Heart right ventricle (tissue), 16 donors: ENCODE data around the gene ZSWIM7. TPM values are rescaled to one million over a fixed set of nuclear protein-coding genes. Genes with fewer than 3 reads are reported as not detected.

Experiments used
- ATAC-seq, 8 donors: fragments of 200-7000 bp; cut with Tn5 transposase; one replicate each; pipeline ENCODE4 v1.9.1; 2020; ENCODE audit warnings: mild to moderate bottlenecking in 8 of 8, moderate library complexity in 8 of 8, moderate number of reproducible peaks in 1 of 8
- DNase-seq, 2 donors: peaks; one replicate each; pipeline ENCODE4 v3.0.0-alpha.2; 2020
- H3K27ac ChIP-seq, 10 donors: fragments of 200-600 bp; sonication (generic) in 2 of 10; one replicate each; pipeline versions ENCODE4 v1.5.0 to v1.8.0; 2020 to 2022; ENCODE audit warnings: mild to moderate bottlenecking in 3 of 10
- H3K27me3 ChIP-seq, 7 donors: fragments of 200-600 bp; one replicate each; pipeline ENCODE4 v1.8.0; 2021 to 2022; ENCODE audit warnings: mild to moderate bottlenecking in 2 of 7
- H3K36me3 ChIP-seq, 9 donors: fragments of 200-600 bp; sonication (generic) in 1 of 9; one replicate each; pipeline versions ENCODE4 v1.5.0 to v1.8.0; 2020 to 2022; ENCODE audit warnings: mild to moderate bottlenecking in 2 of 9
- H3K4me1 ChIP-seq, 9 donors: fragments of 200-600 bp; sonication (generic) in 1 of 9; one replicate each; pipeline versions ENCODE4 v1.5.0 to v1.8.0; 2020 to 2022; ENCODE audit warnings: mild to moderate bottlenecking in 4 of 9
- H3K4me3 ChIP-seq, 10 donors: fragments of 200-600 bp; sonication (generic) in 2 of 10; one replicate each; pipeline versions ENCODE4 v1.5.0 to v1.8.0; 2020 to 2022; ENCODE audit warnings: mild to moderate bottlenecking in 7 of 10, moderate library complexity in 2 of 10
- H3K9me3 ChIP-seq, 11 donors: fragments of 200-600 bp in 10 of 11; sonication (generic) in 2 of 11; one replicate each; pipeline versions ENCODE4 v1.5.0 to v1.8.0; 2013 to 2022; ENCODE audit warnings: mild to moderate bottlenecking in 2 of 11, control low read depth in 1 of 11, moderate library complexity in 1 of 11
- WGBS, 2 donors: extraction: QIAGEN DNeasy Blood & Tissue Kit; methylation state at CpG; one replicate each; pipeline ENCODE4 v1.1.7; 2013; ENCODE audit warnings: inconsistent platforms in 1 of 2; 5-methylcytosine and 5-hydroxymethylcytosine counted together
- intact Hi-C, 10 donors: fragments of 100-400 bp; cut with DNase I; formaldehyde crosslinking; loops; one replicate each; pipeline versions ENCODE4 v1.11.1 to v1.14.2; 2022
- polyA plus RNA-seq, 2 donors: library from polyadenylated mRNA; stranded (reverse); fragments of 200-250 nt; gene quantifications; one replicate each; pipeline ENCODE4 v1.2.3, GENCODE V29; 2013
- total RNA-seq, 10 donors: library from RNA; stranded (reverse); fragmentation: NEBNext Ultra II Directional in 3 of 10; extraction: Animal tissue kit (Norgen Biotek cat#: 25700) in 3 of 10; gene quantifications; one replicate each; pipeline versions ENCODE4 v1.2.1 to v1.2.4, GENCODE V29; 2021 to 2023
- TF ChIP-seq, protein P1 (sequence below), 9 donors: fragments of 200-600 bp; sonication (generic) in 2 of 9; IDR thresholded peaks; one replicate each; pipeline versions ENCODE4 v1.5.0 to v1.8.0; 2021 to 2022; ENCODE audit warnings: antibody characterized with exemption in 9 of 9, mild to moderate bottlenecking in 5 of 9, moderate library complexity in 1 of 9
- donor health status: Arrhythmogenic right ventricular cardiomyopathy.
- donor health status: ischemic (EF 13 %, LVEDD 7.1; RV severe dilation, severe dysfunction).
- donor health status: healthy with polysubstance abuse.
- donor health status: DM: no; HTN: yes; CAD: no.
- donor health status: DM: no; HTN: no; CAD: no.
- donor health status: ischemic (EF 25% LVEDD 6.9; RV normal size, moderate dysfunction).
- donor health status: ischemic (EF 25% LVEDD 5.7; RV mildly dilated, moderate dysfunction).
- donor health status: healthy.
- donor health status: DM: yes; HTN: yes; CAD: no.
- donor health status: Ischemic cardiomyopathy.
- donor health status: ischemic (EF 35%, LVEDD 5.7; RV mildly dilated, moderate dysfunction).
- donor health status: nonischemic (EF 11% LVEDD 7.7; RV severe dilation, severe dysfunction).
- donor health status: DM: yes; HTN: yes; CAD: no.
- donor health status: PGD.
- donor health status: ischemic (EF 29% LVEDD 5.4; RV normal size, mild dysfunction).
- donor health status: nonischemic (EF 23%, LVEDD 6.1; RV moderate dilation, normal function).

The ZSWIM7 gene
- total and polyA plus RNA-seq, 12 donors, result 28.5 to 50.7 (median 34.1) TPM

- H3K4me3 ChIP-seq, result no peak overlapping the region
- ATAC-seq (no peak), DNase-seq (no peak)
- no peaks in the 10 kb centered on the region for H3K9me3 ChIP-seq
- H3K27me3 ChIP-seq, result no peaks in the 10 kb centered on the region
- H3K4me1 ChIP-seq, result peaks cover 0 to 4% (median 0%) of the 10 kb centered on the region in 9 donors
- H3K27ac ChIP-seq, result no peak overlapping the region
- H3K36me3 ChIP-seq, result peaks cover 0 to 100% (median 37%) of the 10 kb centered on the region in 9 donors
- intact Hi-C loops, result no loop called here
- 86 to 92% methylated on average over 10 of the region's 10 CpGs for WGBS, 2 donors
- TF ChIP-seq, protein P1, sequence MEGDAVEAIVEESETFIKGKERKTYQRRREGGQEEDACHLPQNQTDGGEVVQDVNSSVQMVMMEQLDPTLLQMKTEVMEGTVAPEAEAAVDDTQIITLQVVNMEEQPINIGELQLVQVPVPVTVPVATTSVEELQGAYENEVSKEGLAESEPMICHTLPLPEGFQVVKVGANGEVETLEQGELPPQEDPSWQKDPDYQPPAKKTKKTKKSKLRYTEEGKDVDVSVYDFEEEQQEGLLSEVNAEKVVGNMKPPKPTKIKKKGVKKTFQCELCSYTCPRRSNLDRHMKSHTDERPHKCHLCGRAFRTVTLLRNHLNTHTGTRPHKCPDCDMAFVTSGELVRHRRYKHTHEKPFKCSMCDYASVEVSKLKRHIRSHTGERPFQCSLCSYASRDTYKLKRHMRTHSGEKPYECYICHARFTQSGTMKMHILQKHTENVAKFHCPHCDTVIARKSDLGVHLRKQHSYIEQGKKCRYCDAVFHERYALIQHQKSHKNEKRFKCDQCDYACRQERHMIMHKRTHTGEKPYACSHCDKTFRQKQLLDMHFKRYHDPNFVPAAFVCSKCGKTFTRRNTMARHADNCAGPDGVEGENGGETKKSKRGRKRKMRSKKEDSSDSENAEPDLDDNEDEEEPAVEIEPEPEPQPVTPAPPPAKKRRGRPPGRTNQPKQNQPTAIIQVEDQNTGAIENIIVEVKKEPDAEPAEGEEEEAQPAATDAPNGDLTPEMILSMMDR (IDR thresholded peaks at IDR 0.05), result no peak
Observed at GRCh38 chr17:16044487-16044886, 45.0 kb upstream of the ZSWIM7 start.

DNA sequence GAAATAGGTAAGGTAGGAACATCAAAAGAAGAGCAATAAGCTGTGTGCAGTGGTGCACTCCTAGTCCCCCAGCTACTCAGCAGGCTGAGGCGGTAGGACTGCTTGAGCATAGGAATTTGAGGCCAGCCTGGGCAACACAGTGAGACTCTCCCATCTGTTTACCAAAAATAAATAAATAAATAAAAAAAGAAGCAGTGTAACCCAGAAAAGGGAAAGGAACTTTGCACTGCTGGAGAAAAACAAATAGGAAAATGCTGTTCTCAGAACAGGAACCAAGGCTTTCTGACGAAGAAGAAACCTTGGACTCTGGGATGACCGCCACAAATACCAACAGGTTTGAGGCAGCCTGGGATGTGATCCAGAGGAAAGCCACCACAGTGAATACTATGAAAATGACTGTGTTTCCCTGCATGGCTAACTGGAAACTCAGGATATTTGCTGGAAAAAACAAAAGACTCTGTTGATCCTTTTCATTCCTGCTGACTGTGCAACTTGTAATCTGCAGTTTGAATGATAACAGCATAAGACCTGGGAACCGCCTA lies 41.3 kb upstream of the ZSWIM7 start:
- H3K9me3 ChIP-seq, result no peaks in the 10 kb centered on the region
- H3K4me3 ChIP-seq, result no peak overlapping the region
- intact Hi-C loops, result no loop called here
- DNase-seq (no peak), ATAC-seq (peak in 2 of 8 donors; percentile 20 to 23)
- 83 to 94% methylated on average over 4 of the region's 4 CpGs for WGBS, 2 donors
- H3K36me3 ChIP-seq, result peaks cover 0 to 100% (median 50%) of the 10 kb centered on the region in 9 donors
- no peaks in the 10 kb centered on the region for H3K27me3 ChIP-seq
- H3K27ac ChIP-seq, result peak overlapping the region in 1 of 10 donors; percentile 8
- TF ChIP-seq, protein P1 (IDR thresholded peaks at IDR 0.05), result no peak
- H3K4me1 ChIP-seq, result peaks cover 0 to 4% (median 0%) of the 10 kb centered on the region in 9 donors

- ATAC-seq, result no peak
- intact Hi-C loops, result no loop called here
- H3K36me3 ChIP-seq, result peaks cover 0 to 100% (median 65%) of the 10 kb centered on the region in 9 donors
- H3K4me3 ChIP-seq, result no peak overlapping the region
- no peak for DNase-seq
- TF ChIP-seq, protein P1 (IDR thresholded peaks at IDR 0.05), result no peak
- no peak overlapping the region for H3K27ac ChIP-seq
- no peaks in the 10 kb centered on the region for H3K9me3 ChIP-seq
- no peaks in the 10 kb centered on the region for H3K27me3 ChIP-seq
- peaks cover 0 to 4% (median 0%) of the 10 kb centered on the region in 9 donors for H3K4me1 ChIP-seq
Observed at GRCh38 chr17:16037636-16038035, 38.1 kb upstream of the ZSWIM7 start.

DNA sequence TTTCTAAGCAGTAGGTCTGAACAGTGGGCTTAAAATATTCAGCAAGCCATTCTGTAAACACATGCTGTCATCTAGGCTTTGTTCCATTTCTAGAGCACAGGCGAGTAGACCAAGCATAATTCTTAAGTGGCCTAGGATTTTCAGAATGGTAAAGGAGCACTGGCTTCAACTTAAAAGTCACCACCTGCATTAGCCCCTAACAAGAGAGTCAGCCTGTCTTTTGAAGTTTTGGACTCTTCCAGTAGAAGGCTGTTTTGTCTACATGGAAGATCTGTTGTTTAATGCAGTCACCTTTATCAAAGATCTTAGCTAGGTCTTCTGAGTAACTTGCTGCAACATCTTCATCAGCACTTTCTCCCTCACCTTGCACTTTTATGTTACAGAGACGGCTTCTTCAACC lies 36.8 kb upstream of the ZSWIM7 start:
- Histone ChIP-seq H3K4me3 (no peak overlapping the region), H3K36me3 (peaks cover 3 to 100% (median 67%) of the 10 kb centered on the region in 9 donors), H3K27me3 (no peaks in the 10 kb centered on the region), H3K4me1 (peaks cover 0 to 4% (median 0%) of the 10 kb centered on the region in 9 donors), H3K27ac (no peak overlapping the region), H3K9me3 (no peaks in the 10 kb centered on the region)
- DNase-seq (no peak), ATAC-seq (no peak)
- 83 to 93% methylated on average over 2 of the region's 2 CpGs for WGBS, 2 donors
- intact Hi-C loops, result no loop called here
- TF ChIP-seq, protein P1 (IDR thresholded peaks at IDR 0.05), result no peak
